Astrocyte of the cerebellum (primary cell): ENCODE results near the gene FIZ1.
A peak's percentile ranks its signal among the peaks of the same experiment; 100 is the strongest.

Experiments used
- DNase-seq: peaks from one replicate; pipeline ENCODE4 v3.0.0-alpha.2; 2011; ENCODE audit warnings: low read depth
- H3K4me3 ChIP-seq: 2 replicates; pipeline ENCODE4 v1.5.1; 2011; ENCODE audit warnings: mild to moderate bottlenecking, low read depth, low read length, moderate library complexity
- CTCF ChIP-seq: IDR thresholded peaks from 2 replicates; pipeline ENCODE4 v1.5.1; 2012; ENCODE audit warnings: low read length, low read depth, moderate library complexity, mild to moderate bottlenecking; ENCODE audit errors: missing control alignments
- in situ Hi-C: cut with HindIII; loops from 2 replicates; pipeline ENCODE4 v1.10.0; 2017; ENCODE audit warnings: low sequenced_read_pairs

Gene FIZ1

GRCh38 chr19:55606817-55607216 is 7.5 kb upstream of the FIZ1 start:
- in situ Hi-C loops: loop anchor here (10.0 to 25.0 kb wide), 2 partner anchors 252 to 1145 kb away; partner anchors contain the start of genes CDC42EP5, COX6B2 and LENG9
- no peak for TF ChIP-seq CTCF
- peak overlapping the region; percentile 93 for H3K4me3 ChIP-seq
- no peak for DNase-seq

- no peak for TF ChIP-seq CTCF
- DNase-seq: no peak
- in situ Hi-C loops: loop anchor here (10.0 to 25.0 kb wide), 2 partner anchors 252 to 1144 kb away; partner anchors contain the start of genes CDC42EP5, COX6B2 and LENG9
- H3K4me3 ChIP-seq: peak overlapping the region; percentile 93
Observed at GRCh38 chr19:55606471-55606787, 7.1 kb upstream of the FIZ1 start.

- H3K4me3 ChIP-seq: peak within 1 kb of the TSS; percentile 93
- peak; percentile 91 for TF ChIP-seq CTCF
- in situ Hi-C loops: loop anchor here (10.0 to 25.0 kb wide), 2 partner anchors 251 to 1144 kb away; partner anchors contain the start of genes CDC42EP5, COX6B2 and LENG9
- DNase-seq: peak; percentile 78
Observed at GRCh38 chr19:55605637-55606470, 6.5 kb upstream of the FIZ1 start, which contains the start of gene ZNF865. Gene ZNF865 (plus strand): TSS chr19:55605647. CDS start chr19:55613619, 7,972 bp downstream.

GRCh38 chr19:55605207-55605636 is 5.9 kb upstream of the FIZ1 start:
- DNase-seq: peak; percentile 93
- peak overlapping the region; percentile 93 for H3K4me3 ChIP-seq
- no peak for TF ChIP-seq CTCF
- in situ Hi-C loops: loop anchor here (10.0 to 25.0 kb wide), 2 partner anchors 250 to 1143 kb away; partner anchors contain the start of genes CDC42EP5, COX6B2 and LENG9

- no peak overlapping the region for H3K4me3 ChIP-seq
- no peak for DNase-seq
- in situ Hi-C loops: loop anchor here (10.0 to 25.0 kb wide), 2 partner anchors 249 to 1141 kb away; partner anchors contain the start of genes CDC42EP5, COX6B2 and LENG9
- no peak for TF ChIP-seq CTCF
Observed at GRCh38 chr19:55603581-55604292, 4.4 kb upstream of the FIZ1 start.

GRCh38 chr19:55603115-55603514 is 3.8 kb upstream of the FIZ1 start:
- in situ Hi-C loops: loop anchor here (10.0 to 25.0 kb wide), 2 partner anchors 248 to 1141 kb away; partner anchors contain the start of genes CDC42EP5, COX6B2 and LENG9
- no peak for TF ChIP-seq CTCF

More at GRCh38 chr19:55603115-55603514, 3.8 kb upstream of the FIZ1 start:
- H3K4me3 ChIP-seq: no peak overlapping the region
- DNase-seq: no peak
